Keratinocyte (primary cell): ENCODE measurements around the gene POLDIP3.

ENCODE experiments used
- EZH2 ChIP-seq: IDR thresholded peaks from one replicate; pipeline ENCODE4 v1.6.1; 2012; ENCODE audit warnings: inconsistent platforms, mild to moderate bottlenecking, low read length, moderate library complexity
- TF ChIP-seq, protein P1 (sequence below), 3 experiments: IDR thresholded peaks in 1 of 3; conservative IDR thresholded peaks in 1 of 3; optimal IDR thresholded peaks in 1 of 3; 2 replicates in 2 of 3; 3 replicates in 1 of 3; pipeline versions ENCODE3 to v1.5.1; 2011; ENCODE audit warnings: low read length in 3 of 3, mild to moderate bottlenecking in 3 of 3, moderate library complexity in 2 of 3, control low read depth in 1 of 3, inconsistent platforms in 1 of 3; ENCODE audit not compliant: insufficient read depth in 2 of 3; ENCODE audit errors: extremely low read depth in 1 of 3

- TF ChIP-seq, protein P1, sequence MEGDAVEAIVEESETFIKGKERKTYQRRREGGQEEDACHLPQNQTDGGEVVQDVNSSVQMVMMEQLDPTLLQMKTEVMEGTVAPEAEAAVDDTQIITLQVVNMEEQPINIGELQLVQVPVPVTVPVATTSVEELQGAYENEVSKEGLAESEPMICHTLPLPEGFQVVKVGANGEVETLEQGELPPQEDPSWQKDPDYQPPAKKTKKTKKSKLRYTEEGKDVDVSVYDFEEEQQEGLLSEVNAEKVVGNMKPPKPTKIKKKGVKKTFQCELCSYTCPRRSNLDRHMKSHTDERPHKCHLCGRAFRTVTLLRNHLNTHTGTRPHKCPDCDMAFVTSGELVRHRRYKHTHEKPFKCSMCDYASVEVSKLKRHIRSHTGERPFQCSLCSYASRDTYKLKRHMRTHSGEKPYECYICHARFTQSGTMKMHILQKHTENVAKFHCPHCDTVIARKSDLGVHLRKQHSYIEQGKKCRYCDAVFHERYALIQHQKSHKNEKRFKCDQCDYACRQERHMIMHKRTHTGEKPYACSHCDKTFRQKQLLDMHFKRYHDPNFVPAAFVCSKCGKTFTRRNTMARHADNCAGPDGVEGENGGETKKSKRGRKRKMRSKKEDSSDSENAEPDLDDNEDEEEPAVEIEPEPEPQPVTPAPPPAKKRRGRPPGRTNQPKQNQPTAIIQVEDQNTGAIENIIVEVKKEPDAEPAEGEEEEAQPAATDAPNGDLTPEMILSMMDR (optimal IDR thresholded peaks at IDR 0.05 in 1 of 3, IDR thresholded peaks at IDR 0.05 in 1 of 3, conservative IDR thresholded peaks at IDR 0.05 in 1 of 3; ENCODE audit: extremely low read depth in 1 of 3, insufficient read depth in 2 of 3, low read length in 3 of 3), result no peak
- no peak for TF ChIP-seq EZH2
Measured at GRCh38 chr22:42626951-42627625, 12.4 kb upstream of the POLDIP3 start.
